Tibial nerve (tissue), 4 donors: ENCODE results near the gene ASXL1. TPM values are rescaled to one million over a fixed set of nuclear protein-coding genes. Genes with fewer than 3 reads are reported as not detected.

Experiments
- DNase-seq, 2 donors: peaks; one replicate each; pipeline ENCODE4 v3.0.0-alpha.2; 2019; ENCODE audit warnings: low spot score in 2 of 2
- H3K27ac ChIP-seq, 4 donors: fragments of 200-600 bp; sonication (generic) in 3 of 4; one replicate each; pipeline ENCODE4 v1.5.1; 2017 to 2019; ENCODE audit warnings: mild to moderate bottlenecking in 1 of 4
- H3K27me3 ChIP-seq, 2 donors: fragments of 200-600 bp; sonication (generic) in 1 of 2; one replicate each; pipeline versions ENCODE4 v1.5.1 to v1.6.0; 2017 to 2019
- H3K36me3 ChIP-seq, 3 donors: fragments of 200-600 bp; sonication (generic); one replicate each; pipeline ENCODE4 v1.5.1; 2018 to 2019
- H3K4me1 ChIP-seq, 4 donors: fragments of 200-600 bp; sonication (generic) in 3 of 4; one replicate each; pipeline ENCODE4 v1.5.1; 2017 to 2019
- H3K4me3 ChIP-seq, 4 donors: fragments of 200-600 bp; sonication (generic) in 3 of 4; one replicate each; pipeline ENCODE4 v1.5.1; 2017 to 2019; ENCODE audit warnings: mild to moderate bottlenecking in 1 of 4, moderate library complexity in 1 of 4
- H3K9me3 ChIP-seq, 4 donors: fragments of 200-600 bp; sonication (generic) in 3 of 4; one replicate each; pipeline ENCODE4 v1.5.1; 2017 to 2019
- EP300 ChIP-seq, 2 donors: sonication (generic); formaldehyde crosslinking; IDR thresholded peaks; one replicate each; pipeline ENCODE4 v1.6.1; 2017; ENCODE audit warnings: antibody characterized with exemption in 2 of 2, mild to moderate bottlenecking in 1 of 2
- POLR2A ChIP-seq, 2 donors: fragments of 450-650 bp; IDR thresholded peaks; one replicate each; pipeline ENCODE4 v1.6.1; 2017; ENCODE audit warnings: antibody characterized with exemption in 2 of 2, mild to moderate bottlenecking in 2 of 2, moderate library complexity in 2 of 2
- WGBS, 2 donors: methylation state at CpG; one replicate each; pipeline ENCODE4 v1.1.5; 2018; 5-methylcytosine and 5-hydroxymethylcytosine counted together
- total RNA-seq, 4 donors: library from RNA; depleted of rRNA; stranded (reverse); fragments of >200 nt; gene quantifications; one replicate each; pipeline ENCODE4 v1.1.0, GENCODE V29; 2016
- TF ChIP-seq, protein P1 (sequence below), 5 experiments: fragments of 200-600 bp in 3 of 5; fragments of 450-650 bp in 2 of 5; sonication (generic) in 3 of 5; IDR thresholded peaks; one replicate each; pipeline ENCODE4 v1.5.1; 2016 to 2019; ENCODE audit warnings: antibody characterized with exemption in 5 of 5, mild to moderate bottlenecking in 3 of 5, moderate library complexity in 2 of 5

The ASXL1 gene
- total RNA-seq, 4 donors from 2014 or later: 108 to 194 (median 138) TPM

- H3K36me3 ChIP-seq: no peaks in the 10 kb centered on the region
- no peaks in the 10 kb centered on the region for H3K9me3 ChIP-seq
- no peaks in the 10 kb centered on the region for H3K27me3 ChIP-seq
- TF ChIP-seq EP300 (IDR thresholded peaks at IDR 0.05): no peak
- no peak for TF ChIP-seq POLR2A (IDR thresholded peaks at IDR 0.05)
- TF ChIP-seq, protein P1, sequence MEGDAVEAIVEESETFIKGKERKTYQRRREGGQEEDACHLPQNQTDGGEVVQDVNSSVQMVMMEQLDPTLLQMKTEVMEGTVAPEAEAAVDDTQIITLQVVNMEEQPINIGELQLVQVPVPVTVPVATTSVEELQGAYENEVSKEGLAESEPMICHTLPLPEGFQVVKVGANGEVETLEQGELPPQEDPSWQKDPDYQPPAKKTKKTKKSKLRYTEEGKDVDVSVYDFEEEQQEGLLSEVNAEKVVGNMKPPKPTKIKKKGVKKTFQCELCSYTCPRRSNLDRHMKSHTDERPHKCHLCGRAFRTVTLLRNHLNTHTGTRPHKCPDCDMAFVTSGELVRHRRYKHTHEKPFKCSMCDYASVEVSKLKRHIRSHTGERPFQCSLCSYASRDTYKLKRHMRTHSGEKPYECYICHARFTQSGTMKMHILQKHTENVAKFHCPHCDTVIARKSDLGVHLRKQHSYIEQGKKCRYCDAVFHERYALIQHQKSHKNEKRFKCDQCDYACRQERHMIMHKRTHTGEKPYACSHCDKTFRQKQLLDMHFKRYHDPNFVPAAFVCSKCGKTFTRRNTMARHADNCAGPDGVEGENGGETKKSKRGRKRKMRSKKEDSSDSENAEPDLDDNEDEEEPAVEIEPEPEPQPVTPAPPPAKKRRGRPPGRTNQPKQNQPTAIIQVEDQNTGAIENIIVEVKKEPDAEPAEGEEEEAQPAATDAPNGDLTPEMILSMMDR (IDR thresholded peaks at IDR 0.05): no peak
- H3K4me3 ChIP-seq: no peak overlapping the region
- DNase-seq: no peak
- H3K27ac ChIP-seq: no peak overlapping the region
- H3K4me1 ChIP-seq: peaks cover 0 to 19% (median 2%) of the 10 kb centered on the region in 4 donors
- WGBS, 2 donors: 97% methylated on average over 7 of the region's 7 CpGs
Measured at GRCh38 chr20:32488066-32488838, 130.1 kb downstream of the ASXL1 start.

Other genes starting within 250 kb of the ASXL1 start
- 10 to 100 TPM; 23.1 to 40.5 (median 28.8) TPM for gene TM9SF4, start 248.6 kb upstream of the ASXL1 start, total RNA-seq
- 1 to 10 TPM; 4.2 to 7.2 (median 6.3) TPM for gene PLAGL2, start 150.6 kb upstream of the ASXL1 start, total RNA-seq
- 10 to 100 TPM; 26.0 to 49.4 (median 32.4) TPM for gene POFUT1, start 150.5 kb upstream of the ASXL1 start, total RNA-seq
- gene KIF3B, start 80.7 kb upstream of the ASXL1 start, total RNA-seq: 10 to 100 TPM; 27.3 to 32.9 (median 31.7) TPM
- 10 to 100 TPM; 11.5 to 22.3 (median 19.9) TPM for gene NOL4L, start 227.0 kb downstream of the ASXL1 start, total RNA-seq